Adrenal gland (tissue), 5 donors: Measurements from ENCODE around the gene GUK1.

Experiments
- CTCF ChIP-seq, 6 experiments: fragments of 450-650 bp in 4 of 6; fragments of 200-600 bp in 2 of 6; sonication (generic) in 1 of 6; IDR thresholded peaks; 1 replicate in 5 of 6; 2 replicates in 1 of 6; pipeline versions ENCODE4 v1.5.1 to v1.8.0; 2016 to 2021; ENCODE audit warnings: antibody characterized with exemption in 6 of 6, mild to moderate bottlenecking in 2 of 6, moderate library complexity in 1 of 6
- POLR2A ChIP-seq, 2 donors: fragments of 450-650 bp; IDR thresholded peaks; one replicate each; pipeline ENCODE4 v1.6.1; 2017; ENCODE audit warnings: antibody characterized with exemption in 2 of 2, mild to moderate bottlenecking in 2 of 2, moderate library complexity in 1 of 2
- donor health status: DM: no; HTN: no; CAD: no.

GRCh38 chr1:228184152-228184551 lies 44.1 kb downstream of the GUK1 start:
- TF ChIP-seq CTCF (IDR thresholded peaks at IDR 0.05) (no peak), POLR2A (IDR thresholded peaks at IDR 0.05) (no peak)
